Fibroblast of skin of right biceps (primary cell): ENCODE measurements around the gene THEM5.
A peak's percentile ranks its signal among the peaks of the same experiment; 100 is the strongest.

Experiments used
- DNase-seq: peaks from one replicate; pipeline ENCODE4 v3.0.0-alpha.2; 2013

Gene THEM5

GRCh38 chr1:151816548-151817352, 36.8 kb downstream of the THEM5 start:
- no peak for DNase-seq

- no peak for DNase-seq
Measured at GRCh38 chr1:151815716-151816327, 37.7 kb downstream of the THEM5 start.

- DNase-seq = no peak
Measured at GRCh38 chr1:151814971-151815545, 38.5 kb downstream of the THEM5 start.

- no peak for DNase-seq
Measured at GRCh38 chr1:151814426-151814825, 39.1 kb downstream of the THEM5 start.

- DNase-seq = no peak
Measured at GRCh38 chr1:151813271-151813977, 40.1 kb downstream of the THEM5 start.

GRCh38 chr1:151811181-151811580, 42.3 kb downstream of the THEM5 start:
- peak; percentile 36 for DNase-seq

GRCh38 chr1:151809985-151810556, 43.4 kb downstream of the THEM5 start:
- DNase-seq = peak; percentile 11

- no peak for DNase-seq
Measured at GRCh38 chr1:151809290-151809984, 44.1 kb downstream of the THEM5 start.

- no peak for DNase-seq
Measured at GRCh38 chr1:151807766-151808165, 45.7 kb downstream of the THEM5 start.

- DNase-seq = no peak
Measured at GRCh38 chr1:151807131-151807530, 46.4 kb downstream of the THEM5 start.

- DNase-seq = no peak
Measured at GRCh38 chr1:151806170-151806569, 47.3 kb downstream of the THEM5 start.

GRCh38 chr1:151805066-151805820, 48.3 kb downstream of the THEM5 start, which contains the start of gene LINGO4:
Gene LINGO4, minus strand, starts transcription at chr1:151805419. Its CDS starts 2,715 bp downstream, at chr1:151802704.
- DNase-seq = no peak

GRCh38 chr1:151803915-151804314, 49.6 kb downstream of the THEM5 start:
- DNase-seq = no peak

GRCh38 chr1:151803164-151803563, 50.3 kb downstream of the THEM5 start:
- no peak for DNase-seq

- DNase-seq = no peak
Measured at GRCh38 chr1:151802372-151802771, 51.1 kb downstream of the THEM5 start.

- no peak for DNase-seq
Measured at GRCh38 chr1:151801846-151802245, 51.7 kb downstream of the THEM5 start.

- DNase-seq = no peak
Measured at GRCh38 chr1:151801310-151801820, 52.1 kb downstream of the THEM5 start.

- no peak for DNase-seq
Measured at GRCh38 chr1:151800830-151801229, 52.7 kb downstream of the THEM5 start.

GRCh38 chr1:151799179-151800022, 54.1 kb downstream of the THEM5 start:
- no peak for DNase-seq

- no peak for DNase-seq
Measured at GRCh38 chr1:151798571-151798970, 54.9 kb downstream of the THEM5 start.
